Activated CD8-positive, alpha-beta memory T cell treated with anti-CD3 and anti-CD28 coated beads, Interleukin-2, amount 50 U/mL, for 4 hours (primary cell): ENCODE data around the gene LCAT.
"Not testable (repeated sequence)": the region's sequence is repeated elsewhere in the genome, so short reads cannot be mapped to it uniquely, and the experiment has no call there.

ENCODE experiments used
- DNase-seq: peaks from one replicate; pipeline ENCODE4 v3.0.0-alpha.2; 2020

LCAT gene

GRCh38 chr16:67931712-67932461 lies 12.0 kb downstream of the LCAT start, which contains the start of gene CTRL:
Gene CTRL, minus strand, starts transcription at chr16:67931862. Its CDS starts 10 bp downstream, at chr16:67931852.
- no peak for DNase-seq

GRCh38 chr16:67930678-67931211 lies 13.2 kb downstream of the LCAT start:
- DNase-seq, result no peak

GRCh38 chr16:67930191-67930590 lies 13.7 kb downstream of the LCAT start:
- DNase-seq, result no peak

- DNase-seq, result peak; percentile 75
These were observed 15.2 kb downstream of the LCAT start for GRCh38 chr16:67928561-67929364.

GRCh38 chr16:67928147-67928546 lies 15.8 kb downstream of the LCAT start:
- DNase-seq, result no peak

GRCh38 chr16:67927131-67927941 lies 16.6 kb downstream of the LCAT start:
- DNase-seq, result no peak

GRCh38 chr16:67926181-67926750 lies 17.7 kb downstream of the LCAT start:
- no peak for DNase-seq

- no peak for DNase-seq
These were observed 19.6 kb downstream of the LCAT start for GRCh38 chr16:67924140-67924906.

- no peak for DNase-seq
These were observed 20.4 kb downstream of the LCAT start for GRCh38 chr16:67923414-67924116.

- no peak for DNase-seq
These were observed 21.2 kb downstream of the LCAT start for GRCh38 chr16:67922740-67923139.

GRCh38 chr16:67922221-67922620 lies 21.7 kb downstream of the LCAT start:
- DNase-seq, result no peak

GRCh38 chr16:67919622-67920221 lies 24.2 kb downstream of the LCAT start:
- no peak for DNase-seq

- no peak for DNase-seq
These were observed 26.1 kb downstream of the LCAT start for GRCh38 chr16:67917852-67918236.

- DNase-seq, result no peak
These were observed 26.6 kb downstream of the LCAT start for GRCh38 chr16:67917140-67917851.

GRCh38 chr16:67915831-67916723 lies 27.8 kb downstream of the LCAT start:
- no peak for DNase-seq

GRCh38 chr16:67915496-67915769 lies 28.5 kb downstream of the LCAT start:
- not testable (repeated sequence) for DNase-seq

- DNase-seq, result no peak
These were observed 29.0 kb downstream of the LCAT start for GRCh38 chr16:67914758-67915495.

- no peak for DNase-seq
These were observed 33.8 kb downstream of the LCAT start for GRCh38 chr16:67910158-67910557.
